Measurements from ENCODE around the gene PLA2G4B. TPM values are rescaled to one million over a fixed set of nuclear protein-coding genes. Genes with fewer than 3 reads are reported as not detected.

PLA2G4B gene
- total and polyA plus RNA-seq, 2 of the 8 experiments (the other 6 are each of a cell fraction or from before 2014, with no cell fraction given) = 4.2 to 9.2 TPM

GRCh38 chr15:41791547-41791937 is 47.1 kb upstream of the PLA2G4B start (continued):
- no peak for TF ChIP-seq JUN (IDR thresholded peaks at IDR 0.05; ENCODE audit: low read depth, low read length)
